GM19452 (cell line): ENCODE data around the gene SPATA20.
A peak's percentile ranks its signal among the peaks of the same experiment; 100 is the strongest.

Experiments used
- ATAC-seq: cut with Tn5 transposase; IDR thresholded peaks from one replicate; pipeline ENCODE4 v1.9.1; 2021; ENCODE audit not compliant: unreplicated experiment

SPATA20 gene

GRCh38 chr17:50557630-50558029, 10.7 kb downstream of the SPATA20 start:
- ATAC-seq, result no peak

- no peak for ATAC-seq
Measured at GRCh38 chr17:50558091-50558490, 11.1 kb downstream of the SPATA20 start.

- no peak for ATAC-seq
Measured at GRCh38 chr17:50558581-50558940, 11.6 kb downstream of the SPATA20 start.

- ATAC-seq, result no peak
Measured at GRCh38 chr17:50558941-50559614, 12.1 kb downstream of the SPATA20 start.

- ATAC-seq, result no peak
Measured at GRCh38 chr17:50559674-50560184, 12.8 kb downstream of the SPATA20 start.

- peak; percentile 90 for ATAC-seq
Measured at GRCh38 chr17:50560185-50560824, 13.3 kb downstream of the SPATA20 start, which contains the start of gene CACNA1G. CACNA1G (plus strand) TSS chr17:50560715; CDS start chr17:50561460, 745 bp downstream.

GRCh38 chr17:50560931-50561745, 14.2 kb downstream of the SPATA20 start:
- ATAC-seq, result no peak

- no peak for ATAC-seq
Measured at GRCh38 chr17:50561746-50562141, 14.8 kb downstream of the SPATA20 start.

- no peak for ATAC-seq
Measured at GRCh38 chr17:50562242-50563091, 15.5 kb downstream of the SPATA20 start.

- ATAC-seq, result no peak
Measured at GRCh38 chr17:50563092-50563511, 16.1 kb downstream of the SPATA20 start.

- ATAC-seq, result no peak
Measured at GRCh38 chr17:50564916-50565315, 17.9 kb downstream of the SPATA20 start.

- ATAC-seq, result no peak
Measured at GRCh38 chr17:50565402-50566350, 18.7 kb downstream of the SPATA20 start.

GRCh38 chr17:50566886-50567285, 19.9 kb downstream of the SPATA20 start:
- no peak for ATAC-seq

GRCh38 chr17:50568659-50569058, 21.7 kb downstream of the SPATA20 start:
- ATAC-seq, result no peak

GRCh38 chr17:50569592-50569991, 22.6 kb downstream of the SPATA20 start:
- ATAC-seq, result no peak

- ATAC-seq, result no peak
Measured at GRCh38 chr17:50570032-50570431, 23.1 kb downstream of the SPATA20 start.

GRCh38 chr17:50570528-50570927, 23.6 kb downstream of the SPATA20 start:
- no peak for ATAC-seq

GRCh38 chr17:50571681-50572080, 24.7 kb downstream of the SPATA20 start:
- no peak for ATAC-seq

- ATAC-seq, result no peak
Measured at GRCh38 chr17:50572541-50572940, 25.6 kb downstream of the SPATA20 start.
